ENCODE data around the gene SCGB3A1.

DNA sequence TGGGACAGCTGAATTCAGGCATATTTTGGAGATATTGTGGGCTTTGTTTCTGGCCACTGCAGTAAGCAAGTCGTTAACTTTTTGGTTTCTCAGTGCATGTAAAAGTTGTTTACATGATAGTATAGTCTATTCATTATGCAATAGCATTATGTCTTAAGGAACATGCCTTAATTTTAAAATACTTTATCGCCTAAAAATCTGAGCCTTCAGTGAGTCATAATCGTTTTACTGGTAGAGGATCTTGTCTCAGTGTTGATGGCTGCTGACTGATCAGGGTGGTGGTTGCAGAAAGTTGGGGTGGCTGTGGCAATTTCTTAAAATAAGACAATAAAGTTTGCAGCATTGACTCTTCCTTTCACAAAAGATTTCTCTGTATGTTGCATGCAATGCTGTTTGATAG lies 5.1 kb downstream of the SCGB3A1 start:
- TF ChIP-seq EP300 (IDR thresholded peaks at IDR 0.05; ENCODE audit: borderline replicate concordance) (no peak), YY1 (IDR thresholded peaks at IDR 0.05; ENCODE audit: low read depth) (no peak)

Data from Ishikawa (cell line).